HepG2 (cell line): ENCODE results near the gene DNMT1. TPM values are rescaled to one million over a fixed set of nuclear protein-coding genes. Genes with fewer than 3 reads are reported as not detected.

Experiments used
- ATAC-seq: fragments of 200-7000 bp; cut with Tn5 transposase; 3 replicates; pipeline ENCODE4 v1.9.1; 2020; ENCODE audit warnings: mild to moderate bottlenecking, moderate library complexity
- BruUV-seq: library from RNA; stranded (reverse); fragments of 400-500 nt; replicated peaks from 2 replicates; lab custom pipeline; 2021; lab: Mats Ljungman, UMichigan
- CTCF ChIA-PET: fragments of 300-600 bp; formaldehyde crosslinking; extraction: SDS; loops from one replicate; lab custom pipeline; 2021; ENCODE audit warnings: low total read pairs, inconsistent platforms, low intra/inter-chr PET ratio; lab: Yijun Ruan, JAX
- POLR2A ChIA-PET: fragments of 350-600 bp; sonication (Branson Sonifier 250); formaldehyde crosslinking; loops from one replicate; lab custom pipeline; 2020; ENCODE audit warnings: antibody characterized with exemption, inconsistent platforms; lab: Yijun Ruan, JAX
- DNase-seq: peaks from one replicate; pipeline ENCODE4 v3.0.0-alpha.2; 2015; ENCODE audit warnings: low spot score
- FAIRE-seq: peaks from 3 replicates; lab custom pipeline; 2011; peaks lifted over from hg19 to GRCh38; lab: Jason Lieb, UNC
- H2AFZ ChIP-seq: one replicate; pipeline ENCODE4 v1.6.1; 2011; ENCODE audit warnings: low read length, inconsistent platforms
- H3K27ac ChIP-seq: fragments of 300-600 bp; 3 replicates; pipeline ENCODE4 v1.8.0; 2011; ENCODE audit warnings: mixed run types, mild to moderate bottlenecking, mixed read lengths, low read length, inconsistent platforms; ENCODE audit not compliant: insufficient read depth; ENCODE audit errors: extremely low read length
- H3K27me3 ChIP-seq, 2 experiments: fragments of 200-600 bp in 1 of 2; 2 replicates in 1 of 2; 3 replicates in 1 of 2; pipeline versions ENCODE4 v1.6.0 to v1.8.0; 2011; ENCODE audit warnings: low read length in 2 of 2, mild to moderate bottlenecking in 2 of 2, moderate library complexity in 2 of 2, inconsistent platforms in 1 of 2; ENCODE audit not compliant: insufficient read depth in 2 of 2, control insufficient read depth in 1 of 2
- H3K36me3 ChIP-seq, 2 experiments: fragments of 200-600 bp in 1 of 2; replicated peaks in 1 of 2; 2 replicates in 1 of 2; 3 replicates in 1 of 2; pipeline versions ENCODE4 v1.5.1 to v1.8.0; 2011; ENCODE audit warnings: low read length in 2 of 2, inconsistent platforms in 1 of 2; ENCODE audit not compliant: insufficient read depth in 2 of 2, control insufficient read depth in 1 of 2
- H3K4me1 ChIP-seq: 2 replicates; pipeline ENCODE4 v1.5.1; 2012; ENCODE audit warnings: low read length, inconsistent platforms; ENCODE audit not compliant: insufficient read depth
- H3K4me2 ChIP-seq: 2 replicates; pipeline ENCODE4 v1.6.0; 2011; ENCODE audit warnings: low read depth, low read length, inconsistent platforms
- H3K4me3 ChIP-seq, 3 experiments: fragments of 200-600 bp in 1 of 3; sonication (generic), shearing (Covaris generic) in 1 of 3; replicated peaks in 1 of 3; 2 replicates each; pipeline ENCODE4 v1.5.1; 2011 to 2016; ENCODE audit warnings: low read length in 3 of 3, inconsistent platforms in 2 of 3, low read depth in 2 of 3, mild to moderate bottlenecking in 2 of 3, control low read depth in 1 of 3, mixed read lengths in 1 of 3; ENCODE audit not compliant: insufficient read depth in 1 of 3
- H3K79me2 ChIP-seq: one replicate; pipeline ENCODE4 v1.6.1; 2011; ENCODE audit warnings: low read length, inconsistent platforms; ENCODE audit not compliant: insufficient read depth
- H3K9ac ChIP-seq: 2 replicates; pipeline ENCODE4 v1.6.0; 2011; ENCODE audit warnings: mild to moderate bottlenecking, low read depth, low read length, inconsistent platforms; ENCODE audit not compliant: insufficient read depth
- H3K9me3 ChIP-seq: 2 replicates; pipeline ENCODE4 v1.5.1; 2012; ENCODE audit warnings: mild to moderate bottlenecking, low read length
- H4K20me1 ChIP-seq: 2 replicates; pipeline ENCODE4 v1.6.0; 2011; ENCODE audit warnings: inconsistent platforms, mild to moderate bottlenecking, low read length, moderate library complexity; ENCODE audit not compliant: insufficient read depth
- AHR ChIP-seq: IDR thresholded peaks from 2 replicates; pipeline ENCODE4 v1.6.1; 2018; ENCODE audit warnings: missing genetic modification reagents, missing compliant biosample characterization
- BCL6 ChIP-seq: IDR thresholded peaks from 2 replicates; pipeline ENCODE4 v1.6.1; 2016; ENCODE audit warnings: missing genetic modification reagents, missing compliant biosample characterization
- FOSL1 ChIP-seq: sonication (generic); formaldehyde crosslinking; IDR thresholded peaks from 2 replicates; pipeline ENCODE4 v1.9.0; 2021; ENCODE audit warnings: missing genetic modification reagents, borderline replicate concordance
- HNF1B ChIP-seq: sonication (generic); formaldehyde crosslinking; IDR thresholded peaks from 2 replicates; pipeline ENCODE4 v1.5.1; 2020; ENCODE audit warnings: mild to moderate bottlenecking, moderate library complexity, missing genetic modification reagents
- MAFK ChIP-seq, 2 experiments: IDR thresholded peaks in 1 of 2; conservative IDR thresholded peaks in 1 of 2; 2 replicates each; pipeline ENCODE4 v1.6.1; 2011; ENCODE audit warnings: improper control_type of control experiment in 2 of 2, low read length in 2 of 2
- MYC ChIP-seq: sonication (generic); formaldehyde crosslinking; IDR thresholded peaks from 2 replicates; pipeline ENCODE4 v1.9.0; 2021; ENCODE audit warnings: missing genetic modification reagents, borderline replicate concordance
- RORA ChIP-seq: sonication (generic); formaldehyde crosslinking; IDR thresholded peaks from 2 replicates; pipeline ENCODE4 v1.5.0; 2020; ENCODE audit warnings: mild to moderate bottlenecking, missing genetic modification reagents, moderate library complexity
- TARDBP ChIP-seq: sonication (generic); formaldehyde crosslinking; IDR thresholded peaks from 2 replicates; pipeline ENCODE4 v1.8.0; 2022; ENCODE audit warnings: mild to moderate bottlenecking, missing genetic modification reagents
- U2AF1 ChIP-seq: fragments of 200-400 bp; formaldehyde crosslinking; optimal IDR thresholded peaks from 2 replicates; pipeline ENCODE3; 2017; ENCODE audit warnings: mild to moderate bottlenecking, low read depth, low read length
- ZBTB21 ChIP-seq: sonication (generic); formaldehyde crosslinking; IDR thresholded peaks from 2 replicates; pipeline ENCODE4 v1.4.0; 2020; ENCODE audit warnings: missing genetic modification reagents
- ZBTB33 ChIP-seq: sonication (generic); formaldehyde crosslinking; IDR thresholded peaks from 2 replicates; pipeline ENCODE4 v1.4.0; 2020; ENCODE audit warnings: missing genetic modification reagents
- ZFX ChIP-seq: sonication (generic); formaldehyde crosslinking; IDR thresholded peaks from 2 replicates; pipeline ENCODE4 v1.4.0; 2020; ENCODE audit warnings: mild to moderate bottlenecking, low read depth, missing genetic modification reagents, moderate library complexity
- ZNF12 ChIP-seq: sonication (generic); formaldehyde crosslinking; IDR thresholded peaks from 2 replicates; pipeline ENCODE4 v1.5.0; 2020; ENCODE audit warnings: missing genetic modification reagents
- ZNF446 ChIP-seq: sonication (generic); formaldehyde crosslinking; IDR thresholded peaks from 2 replicates; pipeline ENCODE4 v1.5.0; 2020; ENCODE audit warnings: mild to moderate bottlenecking, missing genetic modification reagents
- ZNF816 ChIP-seq: sonication (generic); formaldehyde crosslinking; IDR thresholded peaks from 2 replicates; pipeline ENCODE4 v1.8.0; 2022; ENCODE audit warnings: missing genetic modification reagents, mild to moderate bottlenecking, borderline replicate concordance
- WGBS: methylation state at CpG from one replicate; pipeline ENCODE4 v1.1.6; 2017; ENCODE audit warnings: low lambda C conversion rate; 5-methylcytosine and 5-hydroxymethylcytosine counted together
- in situ Hi-C: cut with HindIII; loops from 2 replicates; pipeline ENCODE4 v1.10.0; 2017; ENCODE audit warnings: low pct_unique_long_range_greater_than_20kb; ENCODE audit not compliant: extremely low pct_ligation_motif_present
- intact Hi-C: fragments of 100-400 bp; cut with micrococcal nuclease; formaldehyde crosslinking; loops from one replicate; pipeline ENCODE4 v1.10.0; 2022; ENCODE audit not compliant: unreplicated experiment
- polyA plus RNA-seq, 8 experiments: library from polyadenylated mRNA; depleted of rRNA in 3 of 8; stranded (reverse) in 7 of 8; unstranded in 1 of 8; fragments of >200 nt; fragmentation: Illumina TruSeq in 4 of 8; extraction: Trizol in 4 of 8; gene quantifications; 2 replicates each; pipeline versions ENCODE4 v1.2.1 to v1.2.3, GENCODE V29; 2011 to 2016; ENCODE audit warnings: low read depth in 4 of 8, missing spikeins in 1 of 8, mixed read lengths in 1 of 8; ENCODE audit not compliant: insufficient read depth in 1 of 8
- total RNA-seq, 5 experiments: library from RNA; depleted of rRNA; stranded (reverse); fragments of >200 nt; fragmentation: Illumina TruSeq; extraction: Trizol; gene quantifications; 2 replicates each; pipeline ENCODE4 v1.2.3, GENCODE V29; 2016; ENCODE audit warnings: low read depth in 1 of 5

DNMT1 gene
- total and polyA plus RNA-seq, 2 of the 13 experiments (the other 11 are each of a cell fraction or from before 2014, with no cell fraction given): 31.2 to 91.1 TPM

GRCh38 chr19:10206226-10206885, 11.6 kb upstream of the DNMT1 start:
- DNase-seq: peak; percentile 45
- no TSS peak for BruUV-seq
- ChIA-PET POLR2A (interaction anchor here (0.7 to 1.9 kb wide), 3 partner anchors 9 to 93 kb away, joined by 3 to 11 read pairs (median 3); partner anchors contain the start of gene DNMT1), CTCF (no interaction called here)
- H3K36me3 ChIP-seq: no peaks in the 10 kb centered on the region
- no peaks in the 10 kb centered on the region for H4K20me1 ChIP-seq
- WGBS: 18% methylated on average over 5 of the region's 10 CpGs
- peak overlapping the region; percentile 21; the same call in 1 of the 2 replicates for H3K4me2 ChIP-seq
- FAIRE-seq: no peak
- intact Hi-C loops: no loop called here
- H2AFZ ChIP-seq: no peak overlapping the region
- no peak overlapping the region for H3K9ac ChIP-seq
- no peak overlapping the region for H3K4me3 ChIP-seq
- no peak overlapping the region for H3K27ac ChIP-seq
- no peaks in the 10 kb centered on the region; a peak in 2 of 5 replicates for H3K27me3 ChIP-seq
- peak; percentile 92 for ATAC-seq
- H3K4me1 ChIP-seq: peaks cover 32% of the 10 kb centered on the region
- in situ Hi-C loops: no loop called here
- H3K79me2 ChIP-seq: no peaks in the 10 kb centered on the region
- no peaks in the 10 kb centered on the region for H3K9me3 ChIP-seq
- TF ChIP-seq MAFK (conservative IDR thresholded peaks at IDR 0.05 in 1 of 2, IDR thresholded peaks at IDR 0.05 in 1 of 2; ENCODE audit: low read length in 2 of 2) (no peak), FOSL1 (CRISPR knock-in tag) (peak; percentile 81), AHR (CRISPR knock-in tag) (peak; percentile 48; the same call in 1 of the 2 replicates), RORA (no peak), BCL6 (CRISPR knock-in tag) (0 out of 2 replicates have a peak, but pooled peaks have one; percentile 12), HNF1B (CRISPR knock-in tag) (peak; percentile 59; the same call in 1 of the 2 replicates), MYC (CRISPR knock-in tag) (peak; percentile 80; the same call in 1 of the 2 replicates), ZBTB21 (no peak), ZBTB33 (CRISPR knock-in tag) (0 out of 2 replicates have a peak, but pooled peaks have one; percentile 32), ZNF816 (CRISPR knock-in tag) (no peak), ZFX (peak; percentile 91), U2AF1 (no peak), TARDBP (peak; percentile 35; the same call in 1 of the 2 replicates), ZNF446 (CRISPR knock-in tag) (no peak), ZNF12 (CRISPR knock-in tag) (no peak)
